GM21526 (cell line): ENCODE results near the gene SLC30A5.

ENCODE experiments used
- ATAC-seq: cut with Tn5 transposase; IDR thresholded peaks from one replicate; pipeline ENCODE4 v1.9.1; 2021; ENCODE audit warnings: moderate library complexity; ENCODE audit not compliant: unreplicated experiment, low FRiP score

The SLC30A5 gene

GRCh38 chr5:69166686-69167492 is 73.1 kb downstream of the SLC30A5 start, which contains the start of gene CCNB1:
CCNB1 (plus strand) TSS chr5:69167150; CDS start chr5:69167263, 113 bp downstream.
- ATAC-seq = peak; percentile 97

DNA sequence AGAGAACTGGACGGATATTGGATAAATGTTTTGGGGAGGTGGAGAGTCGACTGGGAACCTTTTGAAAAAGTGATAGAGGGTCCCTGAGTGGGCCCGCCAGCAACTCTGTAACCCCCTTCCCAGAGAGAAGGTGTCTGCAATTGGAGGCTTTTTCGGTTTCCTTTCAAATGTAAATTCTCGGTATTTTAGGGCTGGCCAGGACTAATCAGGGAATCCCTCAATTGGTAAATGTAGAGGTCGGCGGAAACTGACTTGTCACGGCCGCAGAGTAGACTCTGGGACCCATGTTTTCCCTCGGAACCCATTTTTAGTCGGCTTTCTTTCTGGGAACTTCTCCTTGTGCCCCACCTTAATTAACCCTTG is 73.7 kb downstream of the SLC30A5 start:
- ATAC-seq = no peak

GRCh38 chr5:69167929-69168328 is 74.1 kb downstream of the SLC30A5 start:
- no peak for ATAC-seq

DNA sequence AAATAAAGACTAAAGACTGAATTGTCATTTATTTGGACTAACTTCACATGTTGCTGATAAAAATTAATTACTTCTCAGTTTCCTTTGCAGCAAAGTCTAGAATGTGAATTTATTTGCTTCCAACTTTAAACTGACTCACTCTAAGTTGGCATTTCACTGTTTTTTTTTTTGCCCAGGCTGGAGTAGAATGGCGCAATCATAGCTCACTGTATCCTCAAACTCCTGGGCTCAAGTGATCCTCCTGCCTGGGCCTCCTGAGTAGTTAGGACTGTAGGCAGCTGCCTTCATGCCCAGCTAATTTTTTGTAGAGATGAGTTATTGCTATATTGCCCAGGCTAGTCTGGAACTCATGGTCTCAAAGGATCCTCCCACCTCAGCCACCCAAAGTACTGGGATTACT is 76.7 kb downstream of the SLC30A5 start:
- no peak for ATAC-seq

DNA sequence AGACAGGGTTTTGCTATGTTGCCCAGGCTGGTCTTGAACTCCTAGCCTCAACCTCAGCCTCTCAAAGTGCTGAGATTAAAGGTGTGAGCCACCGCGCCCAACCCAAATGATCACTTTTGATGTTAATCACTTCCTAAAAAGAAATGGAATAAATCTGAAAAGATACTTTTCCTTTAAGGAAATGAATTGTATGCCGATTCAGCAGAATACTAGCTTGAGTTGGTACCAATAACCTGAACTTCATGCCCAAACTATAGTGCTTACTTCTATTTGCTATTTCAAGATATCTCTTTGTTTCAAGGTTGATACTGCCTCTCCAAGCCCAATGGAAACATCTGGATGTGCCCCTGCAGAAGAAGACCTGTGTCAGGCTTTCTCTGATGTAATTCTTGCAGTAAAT is 77.2 kb downstream of the SLC30A5 start:
- ATAC-seq = no peak
